Left renal pelvis (tissue), 4 donors: ENCODE measurements around the gene FREM3. TPM values are rescaled to one million over a fixed set of nuclear protein-coding genes. Genes with fewer than 3 reads are reported as not detected.
"Not testable (repeated sequence)": the region's sequence is repeated elsewhere in the genome, so short reads cannot be mapped to it uniquely, and the experiment has no call there.

Experiments
- DNase-seq, 4 donors: peaks; one replicate each; pipeline ENCODE4 v3.0.0-alpha.2; 2013; ENCODE audit warnings: low read depth in 4 of 4, low spot score in 3 of 4
- polyA plus RNA-seq, 4 donors: library from polyadenylated mRNA; unstranded; fragments of 120-200 nt; gene quantifications; one replicate each; pipeline ENCODE4 v1.2.1, GENCODE V29; 2013; ENCODE audit not compliant: insufficient read length in 4 of 4

FREM3 gene
- polyA plus RNA-seq, 4 donors, result 0.10 to 0.37 (median 0.31) TPM

- no peak for DNase-seq
These were observed 114.4 kb downstream of the FREM3 start for GRCh38 chr4:143586080-143586479.

DNA sequence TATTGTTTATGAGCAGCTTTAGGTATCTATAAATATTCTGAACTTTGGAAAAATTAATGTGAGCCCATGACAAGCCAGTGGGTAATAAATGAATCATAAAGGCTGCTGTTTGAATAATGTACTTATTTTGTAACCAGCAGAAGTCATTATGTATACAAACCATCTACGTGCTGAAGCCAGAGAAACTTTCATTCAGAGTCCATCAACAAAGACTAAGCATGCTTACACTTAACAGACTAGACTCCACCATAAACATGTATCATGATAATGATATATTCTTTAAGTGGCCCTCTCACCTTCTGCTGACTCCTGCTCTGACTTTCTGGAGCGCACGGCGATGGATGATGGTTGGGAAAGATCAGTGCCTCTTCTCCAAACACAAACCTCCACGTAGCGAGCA, 114.9 kb downstream of the FREM3 start:
- no peak for DNase-seq

DNA sequence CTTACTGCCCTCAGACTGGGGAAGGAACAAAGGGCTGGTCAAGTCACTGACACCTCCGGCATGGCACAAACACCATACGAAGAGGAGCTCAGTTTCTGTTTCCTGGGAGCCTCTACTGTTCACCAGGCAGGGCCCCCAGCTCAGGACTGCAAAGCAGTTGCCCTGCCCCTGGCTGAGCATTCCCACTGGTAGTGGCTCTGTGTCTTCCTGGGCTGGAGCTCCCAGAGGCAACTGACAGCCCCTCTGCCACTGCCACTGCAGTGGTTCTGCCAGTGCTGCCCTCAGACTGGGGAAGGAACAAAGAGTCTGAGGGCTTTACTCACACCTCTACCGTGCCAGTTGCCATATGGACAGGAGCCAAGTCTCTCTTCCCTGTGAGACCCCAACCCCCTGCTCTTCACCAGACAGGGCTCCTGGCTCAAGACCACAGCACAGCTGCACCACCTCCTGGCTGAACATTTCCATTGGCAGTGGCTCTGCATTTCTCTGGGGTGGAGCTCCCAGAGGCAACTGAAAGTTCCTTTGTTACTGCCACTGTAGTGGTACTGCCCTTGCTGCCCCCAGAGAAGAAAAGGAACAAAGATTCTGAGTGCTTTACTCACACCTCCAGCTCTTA, 119.0 kb downstream of the FREM3 start:
- no peak for DNase-seq

DNA sequence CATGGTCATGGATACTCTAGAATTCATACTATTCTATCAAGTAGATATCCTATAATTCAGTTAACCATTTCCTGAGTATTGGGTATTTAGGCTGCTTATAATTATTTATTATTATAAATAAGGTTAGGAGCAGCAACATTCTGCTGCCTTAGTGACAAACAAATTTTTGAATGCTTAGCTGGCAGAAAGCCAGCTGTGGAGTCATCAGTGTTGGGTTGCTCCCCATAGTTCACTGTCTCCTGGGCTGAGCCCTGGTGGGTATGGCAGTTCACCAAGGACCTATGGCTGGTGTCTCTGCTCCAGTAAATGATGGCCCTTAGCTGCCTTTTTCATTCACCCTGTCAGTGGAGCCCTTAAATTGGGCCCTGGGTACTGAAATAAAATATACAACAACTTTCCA, 125.1 kb downstream of the FREM3 start:
- DNase-seq, result no peak

GRCh38 chr4:143564472-143564871, 136.0 kb downstream of the FREM3 start:
- no peak for DNase-seq

DNA sequence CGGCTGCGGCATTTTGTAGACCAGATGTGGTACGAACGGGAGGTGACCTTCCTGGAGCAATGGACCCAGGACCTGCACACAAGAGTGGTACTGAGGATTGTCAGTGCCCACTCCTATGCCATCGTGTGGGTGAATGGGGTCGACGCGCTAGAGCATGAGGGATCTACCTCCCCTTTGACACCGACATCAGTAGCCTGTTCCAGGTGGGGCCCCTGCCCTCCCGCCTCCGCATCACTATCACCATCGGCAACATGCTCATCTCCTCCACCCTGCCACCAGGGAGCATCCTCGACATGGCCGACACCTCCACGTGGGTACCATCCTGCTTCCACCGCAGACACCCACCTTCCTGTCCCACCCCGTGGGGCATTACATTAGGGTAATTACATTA, 140.7 kb downstream of the FREM3 start:
- no peak for DNase-seq

GRCh38 chr4:143558823-143559756, 141.4 kb downstream of the FREM3 start:
- DNase-seq, result peak; percentile 57 to 73 (median 72)

DNA sequence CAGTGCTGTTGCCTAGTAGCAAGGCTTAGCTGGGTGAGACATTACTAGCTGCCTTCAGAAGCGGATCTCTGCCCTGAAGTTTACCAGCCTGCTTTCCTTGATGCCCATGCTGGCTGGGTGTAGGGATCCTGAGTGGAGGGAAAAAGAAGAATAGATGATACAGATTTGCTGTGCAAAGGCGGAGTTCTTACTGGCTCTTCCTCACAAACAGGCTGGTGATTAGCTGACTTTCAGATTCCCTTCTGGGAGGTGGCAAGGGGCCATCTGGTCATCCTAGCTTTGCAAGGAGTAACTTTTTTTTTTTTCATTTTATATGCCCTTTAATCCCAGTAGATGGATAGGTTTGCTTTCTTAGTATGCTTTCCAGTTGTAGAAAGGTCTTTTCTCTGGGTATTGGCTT, 142.2 kb downstream of the FREM3 start:
- DNase-seq, result no peak

DNA sequence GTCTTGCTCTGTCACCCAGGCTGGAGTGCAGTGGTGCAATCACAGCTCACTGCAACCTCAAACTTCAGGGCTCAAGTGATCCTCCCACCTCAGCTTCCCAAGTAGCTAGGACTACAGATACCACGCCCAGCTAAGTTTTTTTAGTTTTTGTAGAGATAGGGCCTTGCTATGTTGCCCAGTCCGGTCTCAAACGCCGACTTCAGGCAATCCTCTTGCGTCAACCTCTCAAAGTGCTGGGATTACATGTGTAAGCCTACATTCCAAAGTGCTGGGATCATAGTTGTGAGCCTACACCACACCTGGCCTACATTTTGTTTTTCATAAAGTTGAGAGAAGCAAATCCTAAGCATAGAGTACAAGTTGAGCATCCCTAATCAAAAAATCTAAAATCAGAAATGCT, 144.8 kb downstream of the FREM3 start:
- no peak for DNase-seq

GRCh38 chr4:143554728-143555597, 145.5 kb downstream of the FREM3 start:
- no peak for DNase-seq

DNA sequence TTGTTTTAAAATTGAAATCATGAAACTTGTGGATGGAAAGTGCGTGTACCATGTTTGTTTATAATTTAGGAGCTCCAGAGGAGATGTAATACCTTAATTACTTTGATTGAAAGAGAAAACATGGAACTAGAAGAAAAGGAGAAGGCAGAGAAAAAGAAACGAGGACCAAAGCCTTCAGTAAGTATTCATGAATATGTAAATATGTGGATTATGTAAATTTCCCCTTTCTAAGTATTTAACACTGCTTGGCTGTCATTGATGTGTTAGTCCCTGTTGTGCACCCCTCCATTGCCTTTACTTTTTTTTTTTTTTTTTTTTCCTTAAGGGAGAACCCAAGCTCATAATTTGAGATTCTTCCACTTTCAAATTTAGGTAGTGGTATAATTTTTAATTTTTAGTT, 150.5 kb downstream of the FREM3 start:
- DNase-seq, result no peak

GRCh38 chr4:143539670-143540023, 160.8 kb downstream of the FREM3 start:
- no peak for DNase-seq

GRCh38 chr4:143538979-143539669, 161.4 kb downstream of the FREM3 start:
- no peak for DNase-seq

DNA sequence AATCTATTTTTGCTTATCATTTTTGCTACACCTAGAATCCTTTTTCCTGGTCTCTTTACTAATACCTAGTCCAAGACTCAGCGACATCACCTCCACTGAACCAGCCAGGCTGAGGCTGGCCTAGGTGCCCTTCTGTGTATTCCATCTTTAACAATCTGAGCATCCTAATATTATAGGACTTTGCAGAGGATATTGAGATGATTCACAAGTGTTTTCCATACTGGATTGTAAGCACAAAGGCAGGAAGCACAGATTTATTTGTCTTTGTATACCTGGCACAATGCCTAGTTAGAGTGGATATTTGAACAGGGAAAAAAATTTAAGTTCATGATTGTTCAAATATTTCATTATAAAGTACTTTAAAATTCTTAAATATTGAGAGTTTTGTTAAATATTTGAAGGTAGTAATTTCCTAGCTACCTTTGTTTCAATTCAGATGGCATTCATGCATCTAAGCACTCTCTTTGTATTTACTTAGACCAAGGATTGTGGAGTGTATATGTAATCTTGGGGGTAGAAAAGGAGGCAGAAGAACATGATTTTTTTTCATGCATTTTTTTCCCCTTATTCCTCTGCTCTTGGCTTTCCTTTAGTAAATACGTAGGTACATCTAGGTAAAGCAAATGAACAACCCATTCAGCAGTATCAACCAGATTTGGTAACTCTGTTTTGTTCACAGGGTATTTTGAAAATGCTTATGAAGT, 168.5 kb downstream of the FREM3 start:
- DNase-seq, result no peak

- no peak for DNase-seq
These were observed 169.1 kb downstream of the FREM3 start for GRCh38 chr4:143531380-143531779.

- not testable (repeated sequence) for DNase-seq
These were observed 172.4 kb downstream of the FREM3 start for GRCh38 chr4:143528046-143528445.
